A673 (cell line): ENCODE results near the gene CAMK2G.

Experiments
- CTCF ChIP-seq: fragments of 300-800, 200-600 bp; sonication (generic); conservative IDR thresholded peaks from 2 replicates; pipeline ENCODE4 v1.5.1; 2017; ENCODE audit warnings: low read depth, mild to moderate bottlenecking, antibody characterized with exemption, low read length, moderate library complexity, mixed read lengths
- EZH2 ChIP-seq: fragments of 200-600 bp; sonication (generic); IDR thresholded peaks from 2 replicates; pipeline ENCODE4 v1.6.1; 2017; ENCODE audit warnings: borderline replicate concordance, low read depth, mild to moderate bottlenecking, mixed read lengths, antibody characterized with exemption, low read length; ENCODE audit not compliant: poor library complexity, severe bottlenecking

GRCh38 chr10:73889014-73889413, 14.7 kb upstream of the CAMK2G start:
- TF ChIP-seq CTCF (no peak), EZH2 (no peak)
